Gastrocnemius medialis (tissue), 4 donors: ENCODE measurements around the gene MACROD2.

Experiments used
- CTCF ChIP-seq, 5 experiments: fragments of 450-650 bp in 3 of 5; fragments of 200-600 bp in 2 of 5; sonication (generic) in 2 of 5; IDR thresholded peaks in 4 of 5; conservative IDR thresholded peaks in 1 of 5; 1 replicate in 4 of 5; 2 replicates in 1 of 5; pipeline ENCODE4 v1.5.1; 2016 to 2019; ENCODE audit warnings: antibody characterized with exemption in 5 of 5, mild to moderate bottlenecking in 3 of 5, moderate library complexity in 3 of 5
- POLR2A ChIP-seq, 2 donors: fragments of 450-650 bp; IDR thresholded peaks; one replicate each; pipeline ENCODE4 v1.6.1; 2017; ENCODE audit warnings: antibody characterized with exemption in 2 of 2, mild to moderate bottlenecking in 2 of 2, moderate library complexity in 2 of 2

GRCh38 chr20:14883324-14883723, 888.0 kb downstream of the MACROD2 start:
- TF ChIP-seq CTCF (IDR thresholded peaks at IDR 0.05 in 4 of 5, conservative IDR thresholded peaks at IDR 0.05 in 1 of 5) (no peak), POLR2A (IDR thresholded peaks at IDR 0.05) (no peak)
